ENCODE measurements around the gene USP3. TPM values are rescaled to one million over a fixed set of nuclear protein-coding genes. Genes with fewer than 3 reads are reported as not detected.

The USP3 gene
- total RNA-seq, 1 donor from 2014 or later: 22.0 TPM

GRCh38 chr15:63582179-63582578, 77.8 kb downstream of the USP3 start:
- DNase-seq (ENCODE audit: low spot score) (no peak), ATAC-seq (no peak)

GRCh38 chr15:63582718-63583426, 78.5 kb downstream of the USP3 start:
- ATAC-seq (no peak), DNase-seq (ENCODE audit: low spot score) (no peak)

- ATAC-seq: no peak
- DNase-seq (ENCODE audit: low spot score): no peak
These were observed 82.4 kb downstream of the USP3 start for GRCh38 chr15:63586790-63587189.

GRCh38 chr15:63587527-63587926, 83.1 kb downstream of the USP3 start:
- DNase-seq (ENCODE audit: low spot score): no peak
- peak; percentile 88 for ATAC-seq

GRCh38 chr15:63588826-63589225, 84.4 kb downstream of the USP3 start:
- ATAC-seq: no peak
- DNase-seq (ENCODE audit: low spot score): no peak

GRCh38 chr15:63593705-63594671, 89.6 kb downstream of the USP3 start:
- DNase-seq (ENCODE audit: low spot score): no peak

GRCh38 chr15:63595065-63595464, 90.7 kb downstream of the USP3 start:
- no peak for ATAC-seq
- no peak for DNase-seq (ENCODE audit: low spot score)

More at GRCh38 chr15:63593705-63594671, 89.6 kb downstream of the USP3 start:
- no peak for ATAC-seq

GRCh38 chr15:63595688-63596087, 91.3 kb downstream of the USP3 start:
- DNase-seq (ENCODE audit: low spot score) (no peak), ATAC-seq (no peak)

- no peak for ATAC-seq
- no peak for DNase-seq (ENCODE audit: low spot score)
These were observed 92.3 kb downstream of the USP3 start for GRCh38 chr15:63596676-63597037.

- ATAC-seq: no peak
- no peak for DNase-seq (ENCODE audit: low spot score)
These were observed 92.8 kb downstream of the USP3 start, which contains the start of gene FBXL22 for GRCh38 chr15:63597038-63597790. FBXL22 (plus strand) TSS chr15:63597387; CDS start chr15:63597393, 6 bp downstream.

- DNase-seq (ENCODE audit: low spot score) (no peak), ATAC-seq (no peak)
These were observed 93.4 kb downstream of the USP3 start for GRCh38 chr15:63597821-63598220.

GRCh38 chr15:63598473-63599400, 94.3 kb downstream of the USP3 start:
- no peak for ATAC-seq
- DNase-seq (ENCODE audit: low spot score): peak; percentile 43

GRCh38 chr15:63599401-63600000, 95.1 kb downstream of the USP3 start:
- ATAC-seq (peak; percentile 75), DNase-seq (ENCODE audit: low spot score) (peak; percentile 84)

- no peak for DNase-seq (ENCODE audit: low spot score)
- peak; percentile 42 for ATAC-seq
These were observed 95.7 kb downstream of the USP3 start for GRCh38 chr15:63600001-63600615.

- DNase-seq (ENCODE audit: low spot score): peak; percentile 93
- ATAC-seq: peak; percentile 81
These were observed 96.2 kb downstream of the USP3 start for GRCh38 chr15:63600616-63601025.

- DNase-seq (ENCODE audit: low spot score): peak; percentile 64
- ATAC-seq: peak; percentile 15
These were observed 96.8 kb downstream of the USP3 start for GRCh38 chr15:63601026-63601703.

GRCh38 chr15:63601704-63602185, 97.4 kb downstream of the USP3 start:
- ATAC-seq: no peak
- no peak for DNase-seq (ENCODE audit: low spot score)

- DNase-seq (ENCODE audit: low spot score) (no peak), ATAC-seq (no peak)
These were observed 98.2 kb downstream of the USP3 start for GRCh38 chr15:63602595-63602994.

All from left lobe of liver (tissue), 2 donors.